Astrocyte (in vitro differentiated cells and primary cell): ENCODE measurements around the gene BTBD10.

Experiments
- EZH2 ChIP-seq: IDR thresholded peaks from 2 replicates; pipeline ENCODE4 v1.6.1; 2012; ENCODE audit warnings: mild to moderate bottlenecking, low read length, inconsistent platforms; ENCODE audit not compliant: insufficient read depth
- TF ChIP-seq, protein P1 (sequence below): IDR thresholded peaks from 2 replicates; pipeline ENCODE4 v1.5.1; 2011; ENCODE audit warnings: low read depth, mild to moderate bottlenecking, inconsistent platforms, low read length, moderate library complexity; ENCODE audit not compliant: insufficient read depth

DNA sequence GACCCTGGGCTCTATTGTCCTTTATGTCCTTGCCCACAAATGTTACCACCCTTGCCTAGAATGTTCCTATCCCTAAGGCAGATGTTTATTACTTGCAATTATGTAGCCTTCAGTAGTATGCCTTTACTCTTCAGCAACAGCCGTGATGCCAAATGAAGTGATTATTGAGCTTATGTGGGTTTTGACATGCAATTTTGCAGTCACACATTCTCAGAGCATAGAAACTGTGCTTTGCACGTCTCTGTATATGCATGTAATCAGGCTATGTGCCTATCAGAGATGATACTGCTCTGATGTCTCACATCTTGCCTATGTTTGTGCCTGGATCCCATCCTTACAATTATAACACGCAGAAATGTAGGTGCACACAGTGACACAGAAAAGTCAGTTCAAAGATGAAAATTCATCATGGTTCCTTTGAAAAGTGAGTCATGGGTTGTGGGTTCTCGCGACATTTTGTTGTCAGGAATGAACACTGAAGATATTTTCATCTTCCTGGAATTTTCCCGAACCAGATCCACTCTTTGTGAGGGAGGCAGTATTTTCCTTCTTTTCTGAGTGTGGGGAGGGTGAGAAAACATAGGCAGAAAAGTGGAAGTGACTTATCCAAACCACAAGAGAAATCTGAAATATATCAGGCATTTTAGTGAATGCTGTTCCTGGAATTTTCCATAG is 104.3 kb downstream of the BTBD10 start:
- TF ChIP-seq EZH2 = no peak
- TF ChIP-seq, protein P1, sequence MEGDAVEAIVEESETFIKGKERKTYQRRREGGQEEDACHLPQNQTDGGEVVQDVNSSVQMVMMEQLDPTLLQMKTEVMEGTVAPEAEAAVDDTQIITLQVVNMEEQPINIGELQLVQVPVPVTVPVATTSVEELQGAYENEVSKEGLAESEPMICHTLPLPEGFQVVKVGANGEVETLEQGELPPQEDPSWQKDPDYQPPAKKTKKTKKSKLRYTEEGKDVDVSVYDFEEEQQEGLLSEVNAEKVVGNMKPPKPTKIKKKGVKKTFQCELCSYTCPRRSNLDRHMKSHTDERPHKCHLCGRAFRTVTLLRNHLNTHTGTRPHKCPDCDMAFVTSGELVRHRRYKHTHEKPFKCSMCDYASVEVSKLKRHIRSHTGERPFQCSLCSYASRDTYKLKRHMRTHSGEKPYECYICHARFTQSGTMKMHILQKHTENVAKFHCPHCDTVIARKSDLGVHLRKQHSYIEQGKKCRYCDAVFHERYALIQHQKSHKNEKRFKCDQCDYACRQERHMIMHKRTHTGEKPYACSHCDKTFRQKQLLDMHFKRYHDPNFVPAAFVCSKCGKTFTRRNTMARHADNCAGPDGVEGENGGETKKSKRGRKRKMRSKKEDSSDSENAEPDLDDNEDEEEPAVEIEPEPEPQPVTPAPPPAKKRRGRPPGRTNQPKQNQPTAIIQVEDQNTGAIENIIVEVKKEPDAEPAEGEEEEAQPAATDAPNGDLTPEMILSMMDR = no peak
